ENCODE results near the gene UBE2S.
A peak's percentile ranks its signal among the peaks of the same experiment; 100 is the strongest.
"Not testable (repeated sequence)": the region's sequence is repeated elsewhere in the genome, so short reads cannot be mapped to it uniquely, and the experiment has no call there.

Gene UBE2S

GRCh38 chr19:55407550-55407799 is at the start of gene UBE2S:
Gene UBE2S (minus strand): TSS chr19:55407788. CDS start chr19:55407589, 199 bp downstream.
- H3K4me1 ChIP-seq (ENCODE audit: control insufficient read depth, insufficient read depth, low read length); CTCF ChIA-PET: not testable (repeated sequence)

DNA sequence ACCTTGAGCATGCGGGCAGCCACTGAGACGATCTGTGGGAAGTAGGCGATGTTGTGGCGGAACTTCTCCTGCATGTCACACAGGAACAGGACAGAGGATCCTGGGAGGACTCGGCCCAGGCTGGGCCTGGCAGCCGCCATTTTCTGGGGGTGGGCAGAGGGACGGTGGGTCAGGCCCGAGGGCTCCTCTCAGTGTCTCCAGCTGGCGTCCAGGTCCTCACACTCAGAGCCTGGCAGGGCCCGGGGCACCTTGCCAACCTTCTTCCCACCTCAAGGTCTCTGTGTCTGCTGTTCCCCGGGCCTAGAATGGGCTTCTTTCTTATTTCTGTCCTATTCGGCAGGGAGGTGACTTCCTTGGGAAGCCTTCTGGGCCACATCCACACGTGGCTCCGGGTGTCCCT is 48.8 kb upstream of the UBE2S start:
- H3K36me3 ChIP-seq (ENCODE audit: control insufficient read depth in 2 of 2, insufficient read depth in 1 of 2, low read length in 2 of 2), result no peaks in the 10 kb centered on the region
- CTCF ChIA-PET, result interaction anchor here (3.2 kb wide), 1 partner anchor 38 kb away, joined by 19 read pairs; no protein-coding TSS in a partner anchor
- no peak for TF ChIP-seq ZNF521 (tag by site-specific recombination; IDR thresholded peaks at IDR 0.05)
- TF ChIP-seq, protein P1, sequence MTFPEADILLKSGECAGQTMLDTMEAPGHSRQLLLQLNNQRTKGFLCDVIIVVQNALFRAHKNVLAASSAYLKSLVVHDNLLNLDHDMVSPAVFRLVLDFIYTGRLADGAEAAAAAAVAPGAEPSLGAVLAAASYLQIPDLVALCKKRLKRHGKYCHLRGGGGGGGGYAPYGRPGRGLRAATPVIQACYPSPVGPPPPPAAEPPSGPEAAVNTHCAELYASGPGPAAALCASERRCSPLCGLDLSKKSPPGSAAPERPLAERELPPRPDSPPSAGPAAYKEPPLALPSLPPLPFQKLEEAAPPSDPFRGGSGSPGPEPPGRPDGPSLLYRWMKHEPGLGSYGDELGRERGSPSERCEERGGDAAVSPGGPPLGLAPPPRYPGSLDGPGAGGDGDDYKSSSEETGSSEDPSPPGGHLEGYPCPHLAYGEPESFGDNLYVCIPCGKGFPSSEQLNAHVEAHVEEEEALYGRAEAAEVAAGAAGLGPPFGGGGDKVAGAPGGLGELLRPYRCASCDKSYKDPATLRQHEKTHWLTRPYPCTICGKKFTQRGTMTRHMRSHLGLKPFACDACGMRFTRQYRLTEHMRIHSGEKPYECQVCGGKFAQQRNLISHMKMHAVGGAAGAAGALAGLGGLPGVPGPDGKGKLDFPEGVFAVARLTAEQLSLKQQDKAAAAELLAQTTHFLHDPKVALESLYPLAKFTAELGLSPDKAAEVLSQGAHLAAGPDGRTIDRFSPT (tag by site-specific recombination; IDR thresholded peaks at IDR 0.05), result peak; percentile 19; the same call in 1 of the 2 replicates
- H3K9me3 ChIP-seq (ENCODE audit: control insufficient read depth, insufficient read depth, low read depth, low read length), result no peaks in the 10 kb centered on the region
- no peak overlapping the region for H3K4me3 ChIP-seq (ENCODE audit: low read depth, low read length)
- no peak overlapping the region for H3K27ac ChIP-seq (ENCODE audit: extremely low read depth, low read depth, low read length)
- peaks cover 12% of the 10 kb centered on the region for H3K4me1 ChIP-seq (ENCODE audit: control insufficient read depth, insufficient read depth, low read length)
- POLR2A ChIA-PET, result no interaction called here

More at GRCh38 chr19:55407550-55407799, at the start of gene UBE2S:
- POLR2A ChIA-PET, result interaction anchor here (0.6 to 3.4 kb wide), 66 partner anchors 8 to 959 kb away, joined by 3 to 78 read pairs (median 5); partner anchors contain the start of genes BRSK1, CCDC106, DNAAF3 and FIZ1
- H3K36me3 ChIP-seq (ENCODE audit: control insufficient read depth in 2 of 2, insufficient read depth in 1 of 2, low read length in 2 of 2), result peaks cover 33 to 44% of the 10 kb centered on the region in 2 experiments
- H3K27ac ChIP-seq (ENCODE audit: extremely low read depth, low read depth, low read length), result peak within 1 kb of the TSS; percentile 99
- H3K9me3 ChIP-seq (ENCODE audit: control insufficient read depth, insufficient read depth, low read depth, low read length), result not testable (repeated sequence)
- TF ChIP-seq ZSCAN30 (tag by site-specific recombination; IDR thresholded peaks at IDR 0.05), result peak; percentile 52; the same call in 1 of the 2 replicates
- TF ChIP-seq ZBTB44 (tag by site-specific recombination; IDR thresholded peaks at IDR 0.05), result 0 out of 2 replicates have a peak, but pooled peaks have one; percentile 3
- TF ChIP-seq, protein P2, sequence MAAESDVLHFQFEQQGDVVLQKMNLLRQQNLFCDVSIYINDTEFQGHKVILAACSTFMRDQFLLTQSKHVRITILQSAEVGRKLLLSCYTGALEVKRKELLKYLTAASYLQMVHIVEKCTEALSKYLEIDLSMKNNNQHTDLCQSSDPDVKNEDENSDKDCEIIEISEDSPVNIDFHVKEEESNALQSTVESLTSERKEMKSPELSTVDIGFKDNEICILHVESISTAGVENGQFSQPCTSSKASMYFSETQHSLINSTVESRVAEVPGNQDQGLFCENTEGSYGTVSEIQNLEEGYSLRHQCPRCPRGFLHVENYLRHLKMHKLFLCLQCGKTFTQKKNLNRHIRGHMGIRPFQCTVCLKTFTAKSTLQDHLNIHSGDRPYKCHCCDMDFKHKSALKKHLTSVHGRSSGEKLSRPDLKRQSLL (tag by site-specific recombination; IDR thresholded peaks at IDR 0.05), result 0 out of 2 replicates have a peak, but pooled peaks have one; percentile 8
- 0 out of 2 replicates have a peak, but pooled peaks have one; percentile 89 for TF ChIP-seq HOXC10 (CRISPR knock-in tag; IDR thresholded peaks at IDR 0.05)
- 0 out of 2 replicates have a peak, but pooled peaks have one; percentile 41 for TF ChIP-seq ZNF626 (tag by site-specific recombination; IDR thresholded peaks at IDR 0.05)
- TF ChIP-seq, protein P3, sequence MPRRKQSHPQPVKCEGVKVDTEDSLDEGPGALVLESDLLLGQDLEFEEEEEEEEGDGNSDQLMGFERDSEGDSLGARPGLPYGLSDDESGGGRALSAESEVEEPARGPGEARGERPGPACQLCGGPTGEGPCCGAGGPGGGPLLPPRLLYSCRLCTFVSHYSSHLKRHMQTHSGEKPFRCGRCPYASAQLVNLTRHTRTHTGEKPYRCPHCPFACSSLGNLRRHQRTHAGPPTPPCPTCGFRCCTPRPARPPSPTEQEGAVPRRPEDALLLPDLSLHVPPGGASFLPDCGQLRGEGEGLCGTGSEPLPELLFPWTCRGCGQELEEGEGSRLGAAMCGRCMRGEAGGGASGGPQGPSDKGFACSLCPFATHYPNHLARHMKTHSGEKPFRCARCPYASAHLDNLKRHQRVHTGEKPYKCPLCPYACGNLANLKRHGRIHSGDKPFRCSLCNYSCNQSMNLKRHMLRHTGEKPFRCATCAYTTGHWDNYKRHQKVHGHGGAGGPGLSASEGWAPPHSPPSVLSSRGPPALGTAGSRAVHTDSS (tag by site-specific recombination; IDR thresholded peaks at IDR 0.05), result 0 out of 2 replicates have a peak, but pooled peaks have one; percentile 13
- peak; percentile 8; the same call in 1 of the 2 replicates for TF ChIP-seq ZNF549 (tag by site-specific recombination; IDR thresholded peaks at IDR 0.05)
- TF ChIP-seq YY1 (tag by site-specific recombination; IDR thresholded peaks at IDR 0.05), result peak; percentile 2; the same call in 1 of the 2 replicates
- 0 out of 2 replicates have a peak, but pooled peaks have one; percentile 29 for TF ChIP-seq MEIS1 (CRISPR knock-in tag; IDR thresholded peaks at IDR 0.05; ENCODE audit: borderline replicate concordance)
- H3K4me3 ChIP-seq (ENCODE audit: low read depth, low read length), result peak within 1 kb of the TSS; percentile 96

GRCh38 chr19:55455576-55456235 is 48.1 kb upstream of the UBE2S start:
- Histone ChIP-seq H3K36me3 (ENCODE audit: control insufficient read depth in 2 of 2, insufficient read depth in 1 of 2, low read length in 2 of 2) (no peaks in the 10 kb centered on the region), H3K4me1 (ENCODE audit: control insufficient read depth, insufficient read depth, low read length) (peaks cover 11% of the 10 kb centered on the region), H3K27ac (ENCODE audit: extremely low read depth, low read depth, low read length) (no peak overlapping the region), H3K4me3 (ENCODE audit: low read depth, low read length) (no peak overlapping the region), H3K9me3 (ENCODE audit: control insufficient read depth, insufficient read depth, low read depth, low read length) (no peaks in the 10 kb centered on the region)
- ChIA-PET POLR2A (interaction anchor here (0.6 kb wide), 1 partner anchor 21 kb away, joined by 3 read pairs; the partner anchor contains the start of gene ZNF628), CTCF (interaction anchor here (0.8 to 3.2 kb wide), 3 partner anchors 12 to 314 kb away, joined by 4 to 19 read pairs (median 6); no protein-coding TSS in a partner anchor)
- TF ChIP-seq, protein P4, sequence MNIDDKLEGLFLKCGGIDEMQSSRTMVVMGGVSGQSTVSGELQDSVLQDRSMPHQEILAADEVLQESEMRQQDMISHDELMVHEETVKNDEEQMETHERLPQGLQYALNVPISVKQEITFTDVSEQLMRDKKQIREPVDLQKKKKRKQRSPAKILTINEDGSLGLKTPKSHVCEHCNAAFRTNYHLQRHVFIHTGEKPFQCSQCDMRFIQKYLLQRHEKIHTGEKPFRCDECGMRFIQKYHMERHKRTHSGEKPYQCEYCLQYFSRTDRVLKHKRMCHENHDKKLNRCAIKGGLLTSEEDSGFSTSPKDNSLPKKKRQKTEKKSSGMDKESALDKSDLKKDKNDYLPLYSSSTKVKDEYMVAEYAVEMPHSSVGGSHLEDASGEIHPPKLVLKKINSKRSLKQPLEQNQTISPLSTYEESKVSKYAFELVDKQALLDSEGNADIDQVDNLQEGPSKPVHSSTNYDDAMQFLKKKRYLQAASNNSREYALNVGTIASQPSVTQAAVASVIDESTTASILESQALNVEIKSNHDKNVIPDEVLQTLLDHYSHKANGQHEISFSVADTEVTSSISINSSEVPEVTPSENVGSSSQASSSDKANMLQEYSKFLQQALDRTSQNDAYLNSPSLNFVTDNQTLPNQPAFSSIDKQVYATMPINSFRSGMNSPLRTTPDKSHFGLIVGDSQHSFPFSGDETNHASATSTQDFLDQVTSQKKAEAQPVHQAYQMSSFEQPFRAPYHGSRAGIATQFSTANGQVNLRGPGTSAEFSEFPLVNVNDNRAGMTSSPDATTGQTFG (tag by site-specific recombination; IDR thresholded peaks at IDR 0.05; ENCODE audit: borderline replicate concordance), result no peak
- TF ChIP-seq ZNF830 (tag by site-specific recombination; IDR thresholded peaks at IDR 0.05; ENCODE audit: low read depth) (no peak), ZNF24 (tag by site-specific recombination; IDR thresholded peaks at IDR 0.05) (no peak), ZNF266 (tag by site-specific recombination; IDR thresholded peaks at IDR 0.05; ENCODE audit: low read depth) (no peak), ZNF670 (tag by site-specific recombination; IDR thresholded peaks at IDR 0.05; ENCODE audit: low read depth) (no peak), ZSCAN30 (tag by site-specific recombination; IDR thresholded peaks at IDR 0.05) (no peak), REPIN1 (tag by site-specific recombination; IDR thresholded peaks at IDR 0.05; ENCODE audit: low read depth) (no peak)

All from HEK293 (cell line).